Activated CD4-positive, CD25-positive, alpha-beta regulatory T cell treated with anti-CD3 and anti-CD28 coated beads, Interleukin-2, amount 50 U/mL, for 24 hours (primary cell): Measurements from ENCODE around the gene BSN.

Experiments
- ATAC-seq, 2 donors: fragments of 150-1000 bp; cut with Tn5 transposase; one replicate each; pipeline ENCODE4 v1.10.0; 2021; ENCODE audit warnings: mild to moderate bottlenecking in 1 of 2, moderate library complexity in 1 of 2

Gene BSN, protein sequence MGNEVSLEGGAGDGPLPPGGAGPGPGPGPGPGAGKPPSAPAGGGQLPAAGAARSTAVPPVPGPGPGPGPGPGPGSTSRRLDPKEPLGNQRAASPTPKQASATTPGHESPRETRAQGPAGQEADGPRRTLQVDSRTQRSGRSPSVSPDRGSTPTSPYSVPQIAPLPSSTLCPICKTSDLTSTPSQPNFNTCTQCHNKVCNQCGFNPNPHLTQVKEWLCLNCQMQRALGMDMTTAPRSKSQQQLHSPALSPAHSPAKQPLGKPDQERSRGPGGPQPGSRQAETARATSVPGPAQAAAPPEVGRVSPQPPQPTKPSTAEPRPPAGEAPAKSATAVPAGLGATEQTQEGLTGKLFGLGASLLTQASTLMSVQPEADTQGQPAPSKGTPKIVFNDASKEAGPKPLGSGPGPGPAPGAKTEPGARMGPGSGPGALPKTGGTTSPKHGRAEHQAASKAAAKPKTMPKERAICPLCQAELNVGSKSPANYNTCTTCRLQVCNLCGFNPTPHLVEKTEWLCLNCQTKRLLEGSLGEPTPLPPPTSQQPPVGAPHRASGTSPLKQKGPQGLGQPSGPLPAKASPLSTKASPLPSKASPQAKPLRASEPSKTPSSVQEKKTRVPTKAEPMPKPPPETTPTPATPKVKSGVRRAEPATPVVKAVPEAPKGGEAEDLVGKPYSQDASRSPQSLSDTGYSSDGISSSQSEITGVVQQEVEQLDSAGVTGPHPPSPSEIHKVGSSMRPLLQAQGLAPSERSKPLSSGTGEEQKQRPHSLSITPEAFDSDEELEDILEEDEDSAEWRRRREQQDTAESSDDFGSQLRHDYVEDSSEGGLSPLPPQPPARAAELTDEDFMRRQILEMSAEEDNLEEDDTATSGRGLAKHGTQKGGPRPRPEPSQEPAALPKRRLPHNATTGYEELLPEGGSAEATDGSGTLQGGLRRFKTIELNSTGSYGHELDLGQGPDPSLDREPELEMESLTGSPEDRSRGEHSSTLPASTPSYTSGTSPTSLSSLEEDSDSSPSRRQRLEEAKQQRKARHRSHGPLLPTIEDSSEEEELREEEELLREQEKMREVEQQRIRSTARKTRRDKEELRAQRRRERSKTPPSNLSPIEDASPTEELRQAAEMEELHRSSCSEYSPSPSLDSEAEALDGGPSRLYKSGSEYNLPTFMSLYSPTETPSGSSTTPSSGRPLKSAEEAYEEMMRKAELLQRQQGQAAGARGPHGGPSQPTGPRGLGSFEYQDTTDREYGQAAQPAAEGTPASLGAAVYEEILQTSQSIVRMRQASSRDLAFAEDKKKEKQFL (N-terminal part only)

DNA sequence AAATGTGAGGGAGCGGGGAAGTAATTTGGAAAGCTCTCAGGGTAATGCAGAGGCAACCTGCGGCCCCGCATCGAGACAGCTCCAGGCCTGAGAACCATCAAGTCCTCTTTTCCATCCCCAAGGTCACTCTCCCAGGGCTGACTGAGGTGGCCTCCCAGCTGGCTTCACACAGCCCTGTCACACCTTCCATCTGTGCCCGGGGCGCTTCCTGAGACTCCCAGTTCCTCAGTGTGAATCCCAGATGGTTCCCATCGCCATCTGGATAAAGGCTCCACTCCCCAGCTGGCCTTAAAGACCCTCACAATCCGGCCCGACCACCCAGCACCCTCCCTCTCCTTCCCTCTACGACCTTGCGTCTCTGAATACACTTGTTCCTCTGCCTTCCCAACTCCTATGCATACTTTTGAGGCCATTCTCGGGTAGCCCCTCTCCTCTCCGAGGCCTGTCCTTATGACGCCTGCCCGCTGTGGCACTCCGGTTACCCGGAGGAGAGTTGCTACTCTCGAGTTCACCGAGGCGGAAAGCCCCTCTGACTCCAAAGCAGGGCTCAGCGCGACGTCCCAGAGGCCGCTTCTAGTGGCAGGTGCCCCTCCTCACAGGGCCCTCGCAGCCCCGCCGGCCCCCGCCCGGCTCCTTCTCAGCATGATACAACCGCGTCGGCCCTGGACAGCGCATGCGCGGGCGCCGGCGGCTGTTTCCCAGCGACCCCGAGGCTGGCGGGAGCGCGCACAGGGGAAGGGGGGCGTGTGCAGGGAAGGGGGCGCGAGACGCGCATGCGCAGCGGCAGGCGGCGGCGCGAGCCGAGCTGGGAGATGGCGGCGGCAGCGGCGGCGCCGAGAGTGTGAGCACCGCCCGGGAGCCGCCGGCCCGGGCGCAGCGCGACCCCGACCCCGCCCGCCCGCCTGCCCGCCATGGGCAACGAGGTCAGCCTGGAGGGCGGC is at the start of gene BSN:
Gene BSN (plus strand): TSS at position 786 of the 941 bp plus-strand sequence. CDS start 126 bp downstream, at position 912.
- ATAC-seq = peak; percentile 84 to 87

DNA sequence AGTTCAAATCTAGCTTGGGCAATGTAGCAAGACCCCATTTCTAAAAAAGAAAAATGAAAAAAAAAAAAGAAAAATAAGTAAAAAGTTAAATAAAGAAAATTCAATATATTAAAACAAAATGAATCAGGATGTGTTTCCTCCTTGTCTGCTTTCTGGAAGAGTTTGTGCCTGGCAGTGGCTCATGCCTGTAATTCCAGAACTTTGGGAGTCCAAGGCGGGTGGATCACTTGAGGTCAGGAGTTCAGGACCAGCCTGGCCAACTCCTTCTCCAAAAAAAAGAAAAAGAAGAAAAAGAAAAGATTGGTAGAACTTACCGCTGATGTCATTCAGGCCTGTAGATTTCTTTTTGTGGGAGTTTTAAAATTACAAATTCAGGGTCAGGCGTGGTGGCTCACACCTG is 47.4 kb upstream of the BSN start:
- no peak for ATAC-seq

DNA sequence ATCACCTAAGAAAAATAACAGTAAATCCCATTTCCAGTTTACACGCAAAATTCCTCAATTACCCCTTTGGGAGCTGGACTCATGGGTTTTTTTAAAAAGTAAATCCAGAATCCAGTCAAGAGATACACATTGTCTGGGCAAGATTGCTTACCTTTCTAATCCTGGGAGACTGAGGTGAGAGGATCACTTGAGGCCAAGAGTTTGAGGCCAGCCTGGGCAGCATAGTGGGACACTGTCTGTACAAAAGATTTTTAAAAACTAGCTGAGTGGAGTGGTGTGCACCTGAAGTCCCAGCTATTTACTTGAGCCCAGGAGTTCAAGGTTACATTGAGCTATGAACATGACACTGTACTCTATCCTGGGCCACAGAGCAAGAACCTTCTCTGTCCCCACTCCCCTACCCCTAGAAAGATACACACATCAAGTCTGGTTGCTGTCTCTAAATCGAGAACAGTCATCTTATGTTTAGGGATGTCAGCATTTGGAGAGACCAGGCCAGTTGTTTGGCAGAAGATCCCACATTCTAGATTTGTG is 45.2 kb upstream of the BSN start:
- no peak for ATAC-seq

DNA sequence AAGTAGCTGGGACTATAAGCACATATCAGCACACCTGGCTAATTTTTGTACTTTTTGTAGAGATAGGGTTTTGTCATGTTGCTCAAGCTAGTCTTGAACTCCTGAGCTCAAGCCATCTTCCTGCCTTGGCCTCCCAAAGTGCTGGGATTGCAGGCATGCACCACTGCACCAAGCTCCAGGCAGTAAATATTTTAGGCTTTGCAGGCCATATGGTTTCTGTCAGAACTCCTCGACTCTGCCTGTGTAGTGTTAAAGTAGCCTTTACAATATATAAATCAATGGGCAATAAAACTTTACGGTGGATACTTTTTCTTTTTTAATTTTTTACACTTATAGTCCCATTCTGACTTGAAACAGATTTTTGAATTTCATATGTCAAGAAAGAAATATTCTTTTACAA is 42.6 kb upstream of the BSN start:
- no peak for ATAC-seq

DNA sequence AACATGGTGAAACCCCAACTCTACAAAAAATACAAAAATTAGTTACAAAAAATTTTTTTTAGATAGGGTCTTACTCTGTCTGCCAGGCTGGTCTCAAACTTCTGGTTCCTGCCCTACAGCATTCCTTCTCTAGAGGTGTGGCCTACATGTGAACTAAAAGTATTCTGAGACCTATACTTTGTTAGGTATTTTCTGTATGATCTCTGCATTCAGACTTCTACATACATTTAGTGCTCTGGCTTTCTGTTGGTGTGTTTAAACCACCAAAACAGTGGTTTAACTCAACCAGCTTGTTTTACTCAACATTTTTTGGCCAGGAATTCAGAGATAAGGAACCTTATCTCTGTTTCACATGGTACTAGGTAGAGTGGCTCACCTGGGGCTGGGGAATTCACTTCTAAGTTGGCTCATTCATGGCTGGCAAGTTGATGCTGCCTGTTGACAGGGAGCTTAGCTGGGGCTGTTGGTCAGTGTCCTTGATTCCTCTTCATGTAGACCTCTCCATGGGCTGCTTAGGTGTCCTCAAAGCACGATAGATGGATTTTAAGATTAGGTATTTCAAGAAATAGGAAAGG is 41.4 kb upstream of the BSN start:
- no peak for ATAC-seq

DNA sequence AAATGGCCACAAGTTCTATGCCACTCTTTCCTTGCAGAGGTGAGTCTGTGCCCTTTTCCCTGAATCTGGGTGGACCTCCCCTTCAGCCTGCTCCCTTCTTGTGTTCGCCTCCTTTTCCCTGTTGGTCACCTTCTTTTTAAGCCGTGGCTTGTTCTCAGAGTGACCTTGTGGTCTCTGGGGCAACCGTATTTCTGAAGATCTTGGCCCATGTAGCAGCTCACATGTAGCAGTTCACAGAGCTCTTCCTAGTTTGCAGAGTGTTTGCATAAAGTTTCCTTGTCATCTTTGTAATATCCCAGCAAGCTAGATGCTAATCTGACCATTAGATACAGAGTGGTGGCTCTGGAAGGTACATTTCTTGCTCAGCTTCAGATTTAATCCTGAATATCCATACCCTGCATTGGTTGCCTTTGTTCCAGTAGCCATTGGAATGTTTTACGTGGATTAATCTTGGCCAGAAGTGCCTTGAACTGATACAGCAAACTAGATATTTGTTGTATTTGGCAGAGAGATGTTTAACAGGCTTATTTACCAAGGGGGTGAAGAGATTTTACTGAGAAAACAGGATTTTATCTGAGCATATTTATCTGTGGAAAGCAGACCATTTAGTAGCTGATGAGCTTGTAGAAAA is 40.7 kb upstream of the BSN start:
- ATAC-seq = no peak

DNA sequence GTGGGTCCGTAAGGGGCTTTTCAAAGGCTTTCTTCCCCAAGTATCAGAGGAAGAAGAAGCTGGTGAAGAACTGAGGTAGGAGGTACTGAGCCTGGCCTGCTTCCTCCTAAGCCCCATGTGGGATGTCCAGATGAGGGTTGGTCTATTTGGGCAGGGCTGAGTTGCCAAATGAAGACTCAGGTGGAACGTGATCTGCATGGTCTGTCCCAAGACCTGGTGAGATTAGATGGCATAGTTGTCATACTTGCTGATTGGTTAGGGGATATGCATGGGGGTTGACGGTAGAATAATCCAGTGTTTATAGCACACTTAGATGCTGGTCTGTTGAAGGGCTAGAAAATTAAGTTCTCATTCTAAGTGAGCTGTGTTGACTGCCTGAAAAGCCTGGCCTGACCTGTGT is 36.3 kb upstream of the BSN start:
- no peak for ATAC-seq

DNA sequence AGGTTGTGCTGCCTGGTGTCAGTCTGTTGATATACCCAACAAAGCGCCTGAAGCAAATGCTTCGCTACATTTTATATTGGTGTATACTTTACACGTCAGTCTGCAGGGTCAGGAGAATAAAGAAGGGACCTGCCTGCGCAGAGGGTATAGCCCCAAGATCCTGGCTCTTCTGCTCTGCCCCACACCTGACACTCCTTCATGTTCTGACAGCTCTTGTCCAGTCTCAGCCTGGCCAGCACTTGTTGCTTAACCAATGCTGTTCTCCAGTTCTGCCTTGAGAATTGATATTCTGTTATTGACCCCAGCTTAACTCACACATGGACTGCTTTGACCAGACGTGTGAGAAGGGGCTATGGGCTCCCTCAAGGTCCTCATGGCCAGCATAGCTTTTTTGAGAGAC is 35.8 kb upstream of the BSN start:
- no peak for ATAC-seq

DNA sequence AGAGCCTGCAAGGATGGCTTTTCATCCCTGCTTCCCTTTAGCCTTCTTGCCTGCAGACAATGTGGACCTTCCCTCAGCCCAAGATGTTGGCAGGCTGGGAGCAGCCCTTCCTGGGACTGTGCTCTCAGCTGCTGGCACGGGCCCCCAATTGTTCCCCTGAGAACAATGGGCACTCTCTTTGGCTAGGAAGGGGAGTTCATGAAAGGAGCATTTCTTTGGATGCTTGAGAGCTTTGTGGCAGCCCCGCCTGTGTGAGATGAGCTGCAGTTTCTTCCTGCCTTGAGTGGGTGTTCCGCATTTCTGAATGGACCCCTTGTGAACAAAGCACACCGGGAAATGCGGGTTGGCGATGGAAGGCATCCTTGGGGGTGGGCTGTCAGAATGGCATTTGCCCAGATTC is 35.0 kb upstream of the BSN start:
- ATAC-seq = no peak

DNA sequence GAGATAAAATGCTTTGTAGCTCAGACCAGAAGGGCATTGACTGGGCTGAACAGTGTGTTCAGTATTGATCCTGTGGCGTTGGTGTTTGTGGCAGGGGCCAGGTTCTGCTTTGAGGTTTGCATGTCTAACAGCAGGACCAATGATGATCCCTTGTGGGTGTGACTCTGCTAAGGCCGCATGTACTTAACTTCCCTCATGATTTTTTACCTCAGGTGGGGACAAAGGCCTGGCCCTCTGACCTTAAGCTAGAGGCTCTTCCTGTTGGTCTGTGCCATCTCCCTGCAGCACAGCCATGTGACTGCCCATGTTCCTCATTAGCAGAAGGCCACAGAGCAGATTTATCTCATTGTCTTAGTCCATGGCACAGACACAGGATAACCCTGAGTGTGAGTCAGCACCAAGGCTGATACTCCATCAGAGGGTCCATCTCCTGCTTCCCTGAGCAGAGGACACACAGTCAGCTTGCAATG is 34.3 kb upstream of the BSN start:
- no peak for ATAC-seq

DNA sequence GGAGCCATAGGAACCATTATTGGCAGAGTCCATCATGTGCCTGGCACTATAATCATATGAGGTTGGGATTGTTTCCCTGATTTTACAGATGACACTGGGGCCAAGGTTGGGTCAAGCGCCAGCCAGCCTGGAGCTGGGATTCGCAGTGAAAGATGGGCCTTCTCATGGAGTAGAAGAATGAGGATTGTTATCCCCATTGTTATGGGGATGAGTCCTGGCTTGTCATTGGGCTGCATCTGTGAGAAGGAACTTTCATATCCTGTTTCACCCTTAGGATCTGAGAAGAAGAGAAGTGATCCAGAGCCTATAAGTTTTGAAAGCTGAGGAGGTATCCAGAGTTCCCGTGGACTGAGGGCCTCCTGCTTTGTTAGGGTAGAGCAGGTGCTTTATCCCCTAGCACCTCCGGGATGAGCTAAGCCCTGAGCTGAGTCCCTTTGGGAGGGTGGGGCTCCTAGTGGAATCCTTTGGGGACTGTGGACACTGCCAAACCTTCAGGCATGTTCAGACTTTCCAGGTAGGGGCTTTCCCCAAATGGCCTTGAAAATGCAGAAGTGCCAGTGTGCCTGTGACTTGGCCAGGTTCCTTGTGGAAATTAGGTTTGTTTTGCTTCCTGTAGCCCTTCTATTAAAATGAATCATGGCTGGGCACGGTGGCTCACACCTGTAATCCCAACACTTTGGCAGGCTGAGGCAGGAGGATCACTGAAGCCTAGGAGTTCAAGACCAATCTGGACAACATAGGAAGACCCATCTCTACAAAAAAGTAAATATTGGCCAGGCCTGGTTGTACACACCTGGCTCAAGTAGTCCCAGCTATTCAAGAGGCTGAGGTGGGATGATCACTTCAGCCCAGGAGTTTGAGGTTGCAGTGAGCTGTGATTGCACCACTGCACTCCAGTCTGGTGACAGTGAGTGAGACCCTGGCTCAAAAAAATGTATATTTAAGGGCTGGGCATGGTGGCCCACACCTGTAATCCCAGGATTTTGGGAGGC is 30.2 kb upstream of the BSN start:
- ATAC-seq = no peak

DNA sequence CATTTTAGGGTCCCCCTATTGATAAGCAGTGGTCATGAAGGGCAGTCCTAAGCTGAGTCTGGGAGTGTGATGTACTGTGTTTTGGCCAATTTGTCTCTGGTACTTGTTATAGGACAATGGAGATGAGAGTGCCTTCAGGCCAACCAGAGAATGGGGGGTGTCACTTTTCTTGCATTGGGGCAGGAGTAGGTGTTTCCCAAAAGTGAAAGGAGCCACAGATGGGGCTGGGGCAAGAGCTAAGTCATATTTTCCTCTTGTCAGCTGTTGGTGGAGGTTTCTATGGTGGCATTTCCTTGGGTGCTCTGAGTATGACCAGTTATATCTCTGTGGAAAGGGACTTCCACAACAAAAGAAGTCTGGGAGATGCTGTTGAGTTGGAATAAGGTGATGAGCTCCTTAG is 24.7 kb upstream of the BSN start:
- ATAC-seq = peak; percentile 30 to 58

DNA sequence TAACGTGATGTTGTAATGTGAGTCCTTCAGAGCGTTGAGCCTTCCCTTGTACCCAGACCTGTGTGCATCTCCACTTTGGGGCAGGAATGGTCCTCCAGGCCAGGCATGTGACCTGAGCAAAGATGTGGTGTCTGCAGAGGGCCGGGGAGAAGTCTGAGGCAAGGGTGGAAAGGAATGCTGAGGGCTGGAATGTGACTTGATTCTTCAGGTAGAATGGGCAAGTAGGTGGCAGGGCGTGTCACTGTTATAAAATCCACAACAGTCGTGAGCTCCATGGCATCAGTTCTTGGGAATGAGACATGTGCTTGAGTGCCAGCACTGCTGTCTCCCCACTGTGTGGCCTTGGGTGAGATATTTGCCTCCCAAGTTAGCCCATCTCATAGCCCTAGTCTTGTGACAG is 24.0 kb upstream of the BSN start:
- ATAC-seq = no peak

DNA sequence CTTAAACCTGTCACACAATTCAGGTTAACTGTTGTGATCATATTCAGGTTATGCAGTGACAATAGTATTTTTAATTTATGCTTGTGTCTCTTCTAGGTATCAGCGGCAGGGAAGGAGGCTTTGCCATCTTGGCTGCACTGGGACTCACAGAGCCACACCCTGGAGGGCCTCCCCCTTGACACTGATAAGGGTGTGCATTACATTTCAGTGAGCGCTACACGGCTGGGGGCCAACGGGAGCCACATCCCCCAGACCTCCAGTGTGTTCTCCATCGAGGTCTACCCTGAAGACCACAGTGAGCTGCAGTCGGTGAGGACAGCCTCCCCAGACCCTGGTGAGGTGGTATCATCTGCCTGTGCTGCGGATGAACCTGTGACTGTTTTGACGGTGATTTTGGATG is 23.6 kb upstream of the BSN start:
- no peak for ATAC-seq

DNA sequence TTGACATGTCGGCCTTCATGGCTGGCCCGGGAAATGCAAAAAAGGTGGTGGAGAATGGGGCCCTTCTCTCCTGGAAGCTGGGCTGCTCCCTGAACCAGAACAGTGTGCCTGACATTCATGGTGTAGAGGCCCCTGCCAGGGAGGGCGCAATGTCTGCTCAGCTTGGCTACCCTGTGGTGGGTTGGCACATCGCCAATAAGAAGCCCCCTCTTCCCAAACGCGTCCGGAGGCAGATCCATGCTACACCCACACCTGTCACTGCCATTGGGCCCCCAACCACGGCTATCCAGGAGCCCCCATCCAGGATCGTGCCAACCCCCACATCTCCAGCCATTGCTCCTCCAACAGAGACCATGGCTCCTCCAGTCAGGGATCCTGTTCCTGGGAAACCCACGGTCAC is 23.1 kb upstream of the BSN start:
- no peak for ATAC-seq

DNA sequence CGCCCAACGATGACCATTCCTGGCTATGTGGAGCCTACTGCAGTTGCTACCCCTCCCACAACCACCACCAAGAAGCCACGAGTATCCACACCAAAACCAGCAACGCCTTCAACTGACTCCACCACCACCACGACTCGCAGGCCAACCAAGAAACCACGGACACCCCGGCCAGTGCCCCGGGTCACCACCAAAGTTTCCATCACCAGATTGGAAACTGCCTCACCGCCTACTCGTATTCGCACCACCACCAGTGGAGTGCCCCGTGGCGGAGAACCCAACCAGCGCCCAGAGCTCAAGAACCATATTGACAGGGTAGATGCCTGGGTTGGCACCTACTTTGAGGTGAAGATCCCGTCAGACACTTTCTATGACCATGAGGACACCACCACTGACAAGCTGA is 22.6 kb upstream of the BSN start:
- no peak for ATAC-seq

DNA sequence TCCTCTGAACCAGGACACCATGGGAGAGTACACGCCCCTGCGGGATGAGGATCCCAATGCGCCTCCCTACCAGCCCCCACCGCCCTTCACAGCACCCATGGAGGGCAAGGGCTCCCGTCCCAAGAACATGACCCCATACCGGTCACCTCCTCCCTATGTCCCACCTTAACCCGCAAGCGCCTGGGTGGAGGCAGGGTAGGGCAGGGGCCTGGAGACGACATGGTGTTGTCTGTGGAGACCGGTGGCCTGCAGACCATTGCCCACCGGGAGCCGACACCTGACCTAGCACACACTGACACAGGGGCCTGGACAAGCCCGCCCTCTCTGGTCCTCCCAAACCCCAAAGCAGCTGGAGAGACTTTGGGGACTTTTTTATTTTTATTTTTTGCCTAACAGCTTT is 21.2 kb upstream of the BSN start:
- ATAC-seq = no peak

DNA sequence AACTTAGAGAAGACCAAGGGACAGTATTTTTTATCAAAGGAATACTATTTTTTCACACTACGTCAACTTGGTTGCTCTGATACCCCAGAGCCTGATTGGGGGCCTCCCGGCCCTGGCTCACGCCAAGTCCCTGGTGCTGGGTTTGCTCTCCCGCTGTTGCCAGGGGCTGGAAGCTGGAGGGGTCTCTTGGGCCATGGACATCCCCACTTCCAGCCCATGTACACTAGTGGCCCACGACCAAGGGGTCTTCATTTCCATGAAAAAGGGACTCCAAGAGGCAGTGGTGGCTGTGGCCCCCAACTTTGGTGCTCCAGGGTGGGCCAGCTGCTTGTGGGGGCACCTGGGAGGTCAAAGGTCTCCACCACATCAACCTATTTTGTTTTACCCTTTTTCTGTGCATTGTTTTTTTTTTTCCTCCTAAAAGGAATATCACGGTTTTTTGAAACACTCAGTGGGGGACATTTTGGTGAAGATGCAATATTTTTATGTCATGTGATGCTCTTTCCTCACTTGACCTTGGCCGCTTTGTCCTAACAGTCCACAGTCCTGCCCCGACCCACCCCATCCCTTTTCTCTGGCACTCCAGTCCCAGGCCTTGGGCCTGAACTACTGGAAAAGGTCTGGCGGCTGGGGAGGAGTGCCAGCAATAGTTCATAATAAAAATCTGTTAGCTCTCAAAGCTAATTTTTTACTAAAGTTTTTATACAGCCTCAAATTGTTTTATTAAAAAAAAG is 20.3 kb upstream of the BSN start:
- ATAC-seq = no peak
